DND-41 (cell line): ENCODE measurements around the gene RCOR1.

Source experiments
- ATAC-seq: fragments of 200-7000 bp; cut with Tn5 transposase; 3 replicates; pipeline ENCODE4 v1.9.1; 2021; ENCODE audit warnings: low read depth; ENCODE audit not compliant: insufficient read depth
- DNase-seq: peaks from one replicate; pipeline ENCODE4 v3.0.0-alpha.2; 2020
- H2AFZ ChIP-seq: 2 replicates; pipeline ENCODE4 v1.6.0; 2012; ENCODE audit warnings: low read depth, low read length
- H3K27ac ChIP-seq: 2 replicates; pipeline ENCODE4 v1.5.1; 2012; ENCODE audit warnings: low read length, inconsistent platforms
- H3K27me3 ChIP-seq: fragments of 200-600 bp; sonication (generic); 2 replicates; pipeline ENCODE4 v1.6.0; 2012; ENCODE audit warnings: low read length, mild to moderate bottlenecking, inconsistent platforms; ENCODE audit not compliant: insufficient read depth, poor library complexity
- H3K36me3 ChIP-seq: 2 replicates; pipeline ENCODE4 v1.5.1; 2012; ENCODE audit warnings: low read length, inconsistent platforms; ENCODE audit not compliant: insufficient read depth
- H3K4me1 ChIP-seq: 2 replicates; pipeline ENCODE4 v1.5.1; 2012; ENCODE audit warnings: mild to moderate bottlenecking, low read length; ENCODE audit not compliant: insufficient read depth
- H3K4me2 ChIP-seq: 2 replicates; pipeline ENCODE4 v1.6.0; 2012; ENCODE audit warnings: mild to moderate bottlenecking, moderate library complexity, low read length, inconsistent platforms; ENCODE audit not compliant: insufficient read depth
- H3K4me3 ChIP-seq, 2 experiments: fragments of 200-600 bp in 1 of 2; shearing (Covaris generic) in 1 of 2; 2 replicates each; pipeline ENCODE4 v1.5.1; 2012 to 2016; ENCODE audit warnings: inconsistent platforms in 2 of 2, low read length in 2 of 2, mild to moderate bottlenecking in 2 of 2, low read depth in 1 of 2, moderate library complexity in 1 of 2
- H3K79me2 ChIP-seq: 2 replicates; pipeline ENCODE4 v1.6.0; 2012; ENCODE audit warnings: low read length, inconsistent platforms; ENCODE audit not compliant: insufficient read depth
- H3K9ac ChIP-seq: 2 replicates; pipeline ENCODE4 v1.6.0; 2012; ENCODE audit warnings: low read depth, mild to moderate bottlenecking, inconsistent platforms, low read length, moderate library complexity
- H3K9me3 ChIP-seq: 2 replicates; pipeline ENCODE4 v1.5.1; 2012; ENCODE audit warnings: low read length, moderate library complexity, mild to moderate bottlenecking, inconsistent platforms; ENCODE audit not compliant: insufficient read depth, severe bottlenecking
- H4K20me1 ChIP-seq: 2 replicates; pipeline ENCODE4 v1.6.0; 2012; ENCODE audit warnings: low read length; ENCODE audit not compliant: insufficient read depth
- EZH2 ChIP-seq: IDR thresholded peaks from 3 replicates; pipeline ENCODE4 v1.6.1; 2012; ENCODE audit warnings: borderline replicate concordance, low read depth, mild to moderate bottlenecking, moderate library complexity, low read length, inconsistent platforms; ENCODE audit not compliant: severe bottlenecking
- TF ChIP-seq, protein P1 (sequence below): IDR thresholded peaks from 2 replicates; pipeline ENCODE4 v1.5.1; 2012; ENCODE audit warnings: borderline replicate concordance, low read length, moderate library complexity, mild to moderate bottlenecking; ENCODE audit not compliant: poor library complexity, severe bottlenecking; ENCODE audit errors: extremely low read depth

RCOR1 gene

GRCh38 chr14:102583726-102584125 is 8.7 kb upstream of the RCOR1 start:
- DNase-seq = no peak
- H3K9me3 ChIP-seq = no peaks in the 10 kb centered on the region
- H3K4me2 ChIP-seq = no peak overlapping the region
- no peak overlapping the region for H3K9ac ChIP-seq
- H3K4me1 ChIP-seq = no peaks in the 10 kb centered on the region
- no peaks in the 10 kb centered on the region for H3K79me2 ChIP-seq
- no peak overlapping the region for H3K4me3 ChIP-seq
- TF ChIP-seq, protein P1, sequence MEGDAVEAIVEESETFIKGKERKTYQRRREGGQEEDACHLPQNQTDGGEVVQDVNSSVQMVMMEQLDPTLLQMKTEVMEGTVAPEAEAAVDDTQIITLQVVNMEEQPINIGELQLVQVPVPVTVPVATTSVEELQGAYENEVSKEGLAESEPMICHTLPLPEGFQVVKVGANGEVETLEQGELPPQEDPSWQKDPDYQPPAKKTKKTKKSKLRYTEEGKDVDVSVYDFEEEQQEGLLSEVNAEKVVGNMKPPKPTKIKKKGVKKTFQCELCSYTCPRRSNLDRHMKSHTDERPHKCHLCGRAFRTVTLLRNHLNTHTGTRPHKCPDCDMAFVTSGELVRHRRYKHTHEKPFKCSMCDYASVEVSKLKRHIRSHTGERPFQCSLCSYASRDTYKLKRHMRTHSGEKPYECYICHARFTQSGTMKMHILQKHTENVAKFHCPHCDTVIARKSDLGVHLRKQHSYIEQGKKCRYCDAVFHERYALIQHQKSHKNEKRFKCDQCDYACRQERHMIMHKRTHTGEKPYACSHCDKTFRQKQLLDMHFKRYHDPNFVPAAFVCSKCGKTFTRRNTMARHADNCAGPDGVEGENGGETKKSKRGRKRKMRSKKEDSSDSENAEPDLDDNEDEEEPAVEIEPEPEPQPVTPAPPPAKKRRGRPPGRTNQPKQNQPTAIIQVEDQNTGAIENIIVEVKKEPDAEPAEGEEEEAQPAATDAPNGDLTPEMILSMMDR = no peak
- no peak for TF ChIP-seq EZH2
- no peak for ATAC-seq
- H2AFZ ChIP-seq = no peak overlapping the region
- H3K27ac ChIP-seq = no peak overlapping the region
- H4K20me1 ChIP-seq = no peaks in the 10 kb centered on the region
- H3K27me3 ChIP-seq = no peaks in the 10 kb centered on the region
- H3K36me3 ChIP-seq = no peaks in the 10 kb centered on the region

DNA sequence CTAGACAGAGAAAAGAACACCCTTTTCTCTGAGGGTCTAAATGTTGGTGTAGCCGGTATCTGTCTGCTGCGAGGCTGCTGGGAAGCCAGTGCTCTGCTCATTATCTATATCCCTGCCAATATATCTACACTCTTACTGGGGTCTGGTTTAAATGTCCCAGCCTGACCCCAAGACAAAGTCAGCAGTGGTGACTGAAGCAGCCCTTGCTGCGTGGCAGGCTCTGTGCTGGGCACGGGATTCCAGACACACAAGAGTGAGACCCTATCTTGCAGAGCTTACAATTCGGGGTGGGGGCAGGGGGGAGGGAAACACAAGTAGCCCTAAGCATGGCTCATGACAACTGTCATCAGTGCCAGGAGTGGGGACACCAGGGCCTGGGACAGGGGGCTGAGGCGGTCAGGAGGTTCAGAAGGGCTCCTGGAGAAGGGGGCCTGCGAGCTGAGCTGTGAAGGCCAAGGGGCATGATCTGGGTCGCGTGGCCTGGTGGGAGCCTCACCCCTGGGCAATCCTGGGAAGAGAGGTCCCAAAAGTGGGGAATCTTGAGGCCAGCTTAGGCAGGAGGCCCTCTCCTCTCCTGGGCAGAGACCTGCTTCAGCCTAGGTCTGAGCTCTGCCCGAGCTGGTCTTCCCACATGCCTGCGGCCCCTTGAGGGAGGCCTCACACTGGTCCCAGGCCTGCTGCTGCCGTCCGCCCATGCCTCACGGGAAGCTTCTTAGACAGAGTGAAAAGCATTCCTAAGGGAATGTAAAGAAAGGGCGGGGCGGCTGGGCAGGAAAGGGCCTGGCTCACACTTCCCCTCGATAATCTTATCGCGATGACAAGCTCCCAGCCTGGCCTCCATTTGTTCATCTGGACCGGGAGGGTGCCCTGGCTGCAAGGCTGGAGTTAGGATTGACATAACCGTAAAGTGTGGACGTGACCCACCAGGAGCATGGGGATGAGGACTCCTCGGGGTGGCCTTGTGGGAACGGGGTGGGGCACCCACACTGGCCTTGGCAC is 7.3 kb upstream of the RCOR1 start:
- no peak overlapping the region for H3K4me3 ChIP-seq
- no peak for ATAC-seq
- H3K27ac ChIP-seq = no peak overlapping the region
- no peaks in the 10 kb centered on the region for H3K36me3 ChIP-seq
- H4K20me1 ChIP-seq = no peaks in the 10 kb centered on the region
- H3K27me3 ChIP-seq = no peaks in the 10 kb centered on the region
- DNase-seq = no peak
- TF ChIP-seq EZH2 = no peak
- TF ChIP-seq, protein P1 = no peak
- H2AFZ ChIP-seq = no peak overlapping the region
- H3K79me2 ChIP-seq = no peaks in the 10 kb centered on the region
- no peak overlapping the region for H3K4me2 ChIP-seq
- H3K4me1 ChIP-seq = no peaks in the 10 kb centered on the region
- H3K9ac ChIP-seq = no peak overlapping the region
- no peaks in the 10 kb centered on the region for H3K9me3 ChIP-seq

DNA sequence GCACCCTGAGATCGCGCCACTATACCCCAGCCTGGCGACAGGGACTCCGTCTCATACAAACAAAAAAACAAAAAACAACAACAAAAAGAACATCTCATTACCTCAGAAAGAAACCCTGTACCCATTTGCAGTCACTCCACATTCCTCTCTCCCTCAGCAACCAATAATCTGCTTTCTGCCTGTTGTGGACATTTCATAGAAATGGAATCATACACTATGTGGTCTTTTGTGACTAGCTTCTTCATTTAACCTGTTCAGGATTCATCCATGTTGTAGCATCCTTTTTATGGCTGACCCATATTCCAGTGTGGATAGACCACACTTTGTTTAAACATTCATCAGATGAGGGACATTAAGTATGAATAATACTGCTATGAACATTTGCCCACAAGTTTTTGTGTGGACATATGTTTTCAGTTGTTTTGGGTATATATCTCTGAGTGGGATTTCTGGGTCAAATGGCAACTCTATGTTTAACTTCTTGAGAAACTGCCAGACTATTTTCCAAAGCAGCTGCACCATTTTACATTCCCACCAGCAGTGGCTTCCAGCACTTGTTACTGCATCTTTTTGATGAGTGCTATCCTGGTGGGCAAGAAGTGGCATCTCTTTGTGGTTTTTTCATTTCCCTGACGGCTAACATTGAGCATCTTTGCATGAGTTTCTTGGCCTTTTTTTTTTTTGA is 5.9 kb upstream of the RCOR1 start:
- Histone ChIP-seq H3K27ac (no peak overlapping the region), H4K20me1 (no peaks in the 10 kb centered on the region)

More for the DNA sequence above, 5.9 kb upstream of the RCOR1 start:
- DNase-seq (no peak), ATAC-seq (no peak)
- Histone ChIP-seq H3K36me3 (no peaks in the 10 kb centered on the region), H2AFZ (no peak overlapping the region), H3K9ac (no peak overlapping the region), H3K4me2 (no peak overlapping the region), H3K4me3 (no peak overlapping the region), H3K9me3 (no peaks in the 10 kb centered on the region), H3K27me3 (no peaks in the 10 kb centered on the region), H3K4me1 (peaks cover 7% of the 10 kb centered on the region), H3K79me2 (no peaks in the 10 kb centered on the region; the same call in 1 of the 2 replicates)
- TF ChIP-seq, protein P1 = no peak
- TF ChIP-seq EZH2 = no peak
